ENCODE data around the gene TLE1. TPM values are rescaled to one million over a fixed set of nuclear protein-coding genes. Genes with fewer than 3 reads are reported as not detected.
"Not testable (repeated sequence)": the region's sequence is repeated elsewhere in the genome, so short reads cannot be mapped to it uniquely, and the experiment has no call there.

Gene TLE1
- total RNA-seq (100 to 1,000 TPM in 2 of 5 donors, 10 to 100 TPM in 3; 57.2 to 136 (median 85.2) TPM), polyA plus RNA-seq (10 to 100 TPM; 23.7 to 33.0 (median 26.3) TPM)
- long read RNA-seq, donor 1, result 0 reads
- long read RNA-seq, donor 2, partial matches to known transcripts, result 0 of 1 reads
- long read RNA-seq, donor 2, other reads (novel, unspliced or antisense), result 0 of 1 reads
- long read RNA-seq, donor 3, result 0 reads
- long read RNA-seq, donor 4, result 0 reads
- long read RNA-seq, donor 5, partial matches to known transcripts, result 9 of 9 reads
- long read RNA-seq, donor 5, other reads (novel, unspliced or antisense), result 0 of 9 reads
- long read RNA-seq, donor 6, partial matches to known transcripts, result 18 of 26 reads
- long read RNA-seq, donor 6, other reads (novel, unspliced or antisense), result 8 of 26 reads
- long read RNA-seq, donor 7, partial matches to known transcripts, result 13 of 13 reads
- long read RNA-seq, donor 7, other reads (novel, unspliced or antisense), result 0 of 13 reads
- long read RNA-seq, donor 8, partial matches to known transcripts, result 12 of 12 reads
- long read RNA-seq, donor 8, other reads (novel, unspliced or antisense), result 0 of 12 reads
- long read RNA-seq, donor 9, partial matches to known transcripts, result 5 of 5 reads
- long read RNA-seq, donor 9, other reads (novel, unspliced or antisense), result 0 of 5 reads
- long read RNA-seq, donor 10, result 0 reads

- Histone ChIP-seq H3K4me1 (peaks cover 24 to 53% (median 44%) of the 10 kb centered on the region in 4 donors), H3K27ac (peak within 1 kb of the TSS; percentile 76 to 97 (median 95)), H3K27me3 (peaks cover 0 to 9% (median 0%) of the 10 kb centered on the region in 3 donors), H3K9me3 (no peaks in the 10 kb centered on the region), H3K36me3 (peaks cover 0 to 13% (median 0%) of the 10 kb centered on the region in 4 donors), H3K4me3 (peak within 1 kb of the TSS; percentile 77 to 94 (median 92))
- peak; percentile 91 to 94 (median 94) for TF ChIP-seq POLR2AphosphoS5 (IDR thresholded peaks at IDR 0.05)
- peak in 2 of 4 donors; percentile 16 to 63 for TF ChIP-seq POLR2A (IDR thresholded peaks at IDR 0.05)
- TF ChIP-seq CTCF (IDR thresholded peaks at IDR 0.05), result no peak
- TF ChIP-seq EP300 (IDR thresholded peaks at IDR 0.05), result no peak
- WGBS, 5 donors, result 0 to 1% (median 1%) methylated on average over 57 to 95 of the region's 95 CpGs
- intact Hi-C loops (cut with DNase I; ENCODE audit: low total_unique reads), result no loop called here
- peak; percentile 99 to 100 for DNase-seq
Observed at GRCh38 chr9:81689343-81690175, at the start of gene TLE1. Gene TLE1, minus strand, starts transcription at chr9:81689547. Its CDS starts 1,307 bp downstream, at chr9:81688240.

GRCh38 chr9:81737871-81738507, 48.6 kb upstream of the TLE1 start:
- WGBS, 5 donors, result 17 to 33% (median 22%) methylated on average over 6 of the region's 6 CpGs
- intact Hi-C loops (cut with DNase I; ENCODE audit: low total_unique reads), result no loop called here
- Histone ChIP-seq H3K27me3 (no peaks in the 10 kb centered on the region), H3K9me3 (no peaks in the 10 kb centered on the region), H3K27ac (peak overlapping the region; percentile 52 to 87 (median 81)), H3K4me3 (no peak overlapping the region), H3K36me3 (no peaks in the 10 kb centered on the region), H3K4me1 (peaks cover 0 to 20% (median 13%) of the 10 kb centered on the region in 4 donors)
- no peak for TF ChIP-seq POLR2A (IDR thresholded peaks at IDR 0.05)
- peak in 2 of 3 donors; percentile 43 to 87 for TF ChIP-seq POLR2AphosphoS5 (IDR thresholded peaks at IDR 0.05)
- peak; percentile 70 to 87 for DNase-seq

GRCh38 chr9:81730498-81730897, 41.2 kb upstream of the TLE1 start:
- DNase-seq; H3K4me1 ChIP-seq; H3K36me3 ChIP-seq; H3K27me3 ChIP-seq; H3K9me3 ChIP-seq; H3K27ac ChIP-seq; H3K4me3 ChIP-seq; intact Hi-C loops (cut with DNase I; ENCODE audit: low total_unique reads): not testable (repeated sequence)
- 70 to 98% (median 95%) methylated on average over 3 of the region's 3 CpGs for WGBS, 5 donors

GRCh38 chr9:81729135-81729534, 39.8 kb upstream of the TLE1 start:
- H3K27me3 ChIP-seq, result no peaks in the 10 kb centered on the region
- no peaks in the 10 kb centered on the region for H3K9me3 ChIP-seq
- H3K27ac ChIP-seq, result no peak overlapping the region
- TF ChIP-seq CTCF (IDR thresholded peaks at IDR 0.05), result no peak
- TF ChIP-seq POLR2AphosphoS5 (IDR thresholded peaks at IDR 0.05), result no peak
- no peak for TF ChIP-seq EP300 (IDR thresholded peaks at IDR 0.05)
- TF ChIP-seq POLR2A (IDR thresholded peaks at IDR 0.05), result no peak
- no peaks in the 10 kb centered on the region for H3K36me3 ChIP-seq
- intact Hi-C loops (cut with DNase I; ENCODE audit: low total_unique reads), result no loop called here
- WGBS, 5 donors, result 29 to 56% (median 40%) methylated on average over 4 of the region's 4 CpGs
- H3K4me1 ChIP-seq, result no peaks in the 10 kb centered on the region
- DNase-seq, result no peak
- H3K4me3 ChIP-seq, result no peak overlapping the region

All from stomach (tissue), 19 donors.